Transverse colon (tissue), 4 donors: ENCODE results near the gene C3orf52. TPM values are rescaled to one million over a fixed set of nuclear protein-coding genes. Genes with fewer than 3 reads are reported as not detected.
A peak's percentile ranks its signal among the peaks of the same experiment; 100 is the strongest.

Source experiments
- DNase-seq: peaks from one replicate; pipeline ENCODE4 v3.0.0-alpha.2; 2019
- H3K27ac ChIP-seq, 4 donors: fragments of 200-600 bp; sonication (generic); 2 replicates each; pipeline ENCODE4 v1.5.1; 2016 to 2018; ENCODE audit warnings: inconsistent platforms in 4 of 4
- H3K27me3 ChIP-seq: fragments of 200-600 bp; sonication (generic); 2 replicates; pipeline ENCODE4 v1.5.1; 2017; ENCODE audit warnings: inconsistent platforms
- H3K36me3 ChIP-seq, 4 donors: fragments of 200-600 bp; sonication (generic); 2 replicates each; pipeline ENCODE4 v1.5.1; 2017 to 2019; ENCODE audit warnings: inconsistent platforms in 4 of 4
- H3K4me1 ChIP-seq, 4 donors: fragments of 200-600 bp; sonication (generic); 2 replicates each; pipeline ENCODE4 v1.5.1; 2017 to 2020; ENCODE audit warnings: inconsistent platforms in 4 of 4
- H3K4me3 ChIP-seq, 4 donors: fragments of 200-600 bp; sonication (generic); 1 replicate in 1 of 4; 2 replicates in 3 of 4; pipeline versions ENCODE4 v1.5.1 to v1.6.1; 2017 to 2019; ENCODE audit warnings: inconsistent platforms in 4 of 4
- H3K9me3 ChIP-seq, 2 donors: fragments of 200-600 bp; sonication (generic); 2 replicates each; pipeline ENCODE4 v1.5.1; 2017 to 2019; ENCODE audit warnings: inconsistent platforms in 2 of 2
- EP300 ChIP-seq: sonication (generic); formaldehyde crosslinking; IDR thresholded peaks from one replicate; pipeline ENCODE4 v1.6.1; 2017; ENCODE audit warnings: antibody characterized with exemption, low read depth
- POLR2A ChIP-seq: fragments of 450-650 bp; IDR thresholded peaks from one replicate; pipeline ENCODE4 v1.6.1; 2016; ENCODE audit warnings: antibody characterized with exemption, mild to moderate bottlenecking, moderate library complexity
- POLR2AphosphoS5 ChIP-seq, 3 donors: sonication (generic); formaldehyde crosslinking; IDR thresholded peaks; one replicate each; pipeline ENCODE4 v1.6.1; 2016; ENCODE audit warnings: antibody characterized with exemption in 3 of 3
- WGBS, 2 donors: methylation state at CpG; one replicate each; pipeline ENCODE4 v1.1.5; 2018; ENCODE audit warnings: low coverage in 1 of 2; 5-methylcytosine and 5-hydroxymethylcytosine counted together
- in situ Hi-C, 4 donors: fragments of 200-750 bp; cut with MboI; loops; one replicate each; pipeline versions ENCODE4 v1.15.0 to v1.15.1; 2017; ENCODE audit warnings: low sequenced_read_pairs in 3 of 4, low pct_ligation_motif_present in 1 of 4, low pct_unique_long_range_greater_than_20kb in 1 of 4
- intact Hi-C: fragments of 100-400 bp; cut with DNase I; formaldehyde crosslinking; loops from one replicate; pipeline ENCODE4 v1.15.1; 2023; ENCODE audit warnings: low total_unique reads
- total RNA-seq, 4 donors: library from RNA; depleted of rRNA; stranded (reverse); fragments of >200 nt; gene quantifications; one replicate each; pipeline ENCODE4 v1.1.0, GENCODE V29; 2016
- TF ChIP-seq, protein P1 (sequence below), 5 experiments: fragments of 200-600 bp in 3 of 5; fragments of 450-650 bp in 2 of 5; sonication (generic) in 3 of 5; IDR thresholded peaks; 1 replicate in 2 of 5; 2 replicates in 3 of 5; pipeline ENCODE4 v1.5.1; 2016 to 2017; ENCODE audit warnings: antibody characterized with exemption in 5 of 5, inconsistent platforms in 3 of 5, mild to moderate bottlenecking in 2 of 5, moderate library complexity in 1 of 5

The C3orf52 gene
- total RNA-seq, 4 donors from 2014 or later: 26.9 to 65.7 (median 47.1) TPM

DNA sequence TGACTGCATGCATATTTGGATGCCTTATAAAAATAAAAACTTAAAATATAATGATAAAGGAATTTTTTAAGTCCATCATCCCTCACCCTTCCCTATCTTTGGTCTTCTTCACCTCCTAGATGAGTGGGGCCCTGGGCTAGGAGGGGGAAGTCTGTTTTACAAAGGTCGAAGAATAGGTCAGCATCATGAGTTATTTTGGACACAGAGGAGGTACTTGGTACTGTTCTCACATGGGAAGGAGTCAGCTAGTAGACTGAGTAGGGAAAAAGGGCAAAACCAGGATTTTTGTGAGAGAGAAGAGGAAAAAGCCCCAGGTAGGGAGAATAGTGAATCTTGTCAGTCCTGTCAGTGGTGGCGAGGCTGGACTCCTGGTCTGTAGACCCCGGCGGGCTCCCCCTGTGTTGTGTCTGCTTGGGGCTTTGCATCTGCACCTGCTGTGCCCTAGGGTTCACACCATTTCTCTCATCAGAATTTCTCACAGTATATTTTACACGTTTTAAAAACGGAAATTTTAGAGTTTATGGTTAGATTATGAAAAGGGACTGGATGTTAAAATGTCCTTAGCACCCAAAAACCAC is 29.7 kb downstream of the C3orf52 start:
- Histone ChIP-seq H3K27ac (no peak overlapping the region), H3K4me3 (no peak overlapping the region), H3K9me3 (no peaks in the 10 kb centered on the region), H3K4me1 (no peaks in the 10 kb centered on the region), H3K27me3 (no peaks in the 10 kb centered on the region), H3K36me3 (no peaks in the 10 kb centered on the region)
- DNase-seq: no peak
- in situ Hi-C loops (loop anchor here in 2 of 4 donors (25.0 kb wide), 3 partner anchors 171 to 871 kb away; partner anchors contain the start of genes CD200R1 (in 1 of the 2), GTPBP8 (in 1 of the 2) and SLC9C1 (in 1 of the 2)), intact Hi-C loops (no loop called here)
- TF ChIP-seq, protein P1, sequence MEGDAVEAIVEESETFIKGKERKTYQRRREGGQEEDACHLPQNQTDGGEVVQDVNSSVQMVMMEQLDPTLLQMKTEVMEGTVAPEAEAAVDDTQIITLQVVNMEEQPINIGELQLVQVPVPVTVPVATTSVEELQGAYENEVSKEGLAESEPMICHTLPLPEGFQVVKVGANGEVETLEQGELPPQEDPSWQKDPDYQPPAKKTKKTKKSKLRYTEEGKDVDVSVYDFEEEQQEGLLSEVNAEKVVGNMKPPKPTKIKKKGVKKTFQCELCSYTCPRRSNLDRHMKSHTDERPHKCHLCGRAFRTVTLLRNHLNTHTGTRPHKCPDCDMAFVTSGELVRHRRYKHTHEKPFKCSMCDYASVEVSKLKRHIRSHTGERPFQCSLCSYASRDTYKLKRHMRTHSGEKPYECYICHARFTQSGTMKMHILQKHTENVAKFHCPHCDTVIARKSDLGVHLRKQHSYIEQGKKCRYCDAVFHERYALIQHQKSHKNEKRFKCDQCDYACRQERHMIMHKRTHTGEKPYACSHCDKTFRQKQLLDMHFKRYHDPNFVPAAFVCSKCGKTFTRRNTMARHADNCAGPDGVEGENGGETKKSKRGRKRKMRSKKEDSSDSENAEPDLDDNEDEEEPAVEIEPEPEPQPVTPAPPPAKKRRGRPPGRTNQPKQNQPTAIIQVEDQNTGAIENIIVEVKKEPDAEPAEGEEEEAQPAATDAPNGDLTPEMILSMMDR (IDR thresholded peaks at IDR 0.05): no peak
- TF ChIP-seq POLR2AphosphoS5 (IDR thresholded peaks at IDR 0.05): no peak
- no peak for TF ChIP-seq EP300
- TF ChIP-seq POLR2A: no peak
- 87% methylated on average over 5 to 6 of the region's 6 CpGs for WGBS, 2 donors

DNA sequence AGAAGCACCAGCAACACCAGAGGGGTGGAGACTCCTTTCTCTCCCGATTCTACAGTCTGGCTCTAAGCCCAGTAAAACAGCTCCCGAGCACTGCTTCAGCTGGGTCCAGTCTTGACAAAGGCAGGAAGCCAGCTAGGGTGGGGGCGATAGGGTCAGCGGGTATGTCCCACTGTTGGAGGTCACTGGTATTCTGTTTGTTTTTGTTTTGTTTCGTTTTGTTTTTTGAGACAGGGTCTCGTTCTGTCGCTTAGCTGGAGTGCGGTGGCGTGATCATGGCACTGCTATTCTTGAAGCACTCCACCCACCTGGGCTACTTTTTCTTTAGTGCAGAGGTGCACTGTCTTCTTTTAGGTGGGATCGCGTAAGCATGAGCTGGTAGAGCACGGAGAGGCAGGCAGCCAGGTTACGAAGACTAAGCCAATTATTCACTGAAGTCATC is 30.6 kb downstream of the C3orf52 start:
- TF ChIP-seq EP300: no peak
- no peak for TF ChIP-seq POLR2A
- TF ChIP-seq POLR2AphosphoS5 (IDR thresholded peaks at IDR 0.05): no peak
- TF ChIP-seq, protein P1 (IDR thresholded peaks at IDR 0.05): no peak
- intact Hi-C loops (no loop called here), in situ Hi-C loops (loop anchor here in 2 of 4 donors (25.0 kb wide), 3 partner anchors 171 to 871 kb away; partner anchors contain the start of genes CD200R1 (in 1 of the 2), GTPBP8 (in 1 of the 2) and SLC9C1 (in 1 of the 2))
- no peak overlapping the region for H3K27ac ChIP-seq
- H3K4me3 ChIP-seq: no peak overlapping the region
- no peaks in the 10 kb centered on the region for H3K27me3 ChIP-seq
- WGBS, 2 donors: 68 to 81% methylated on average over 9 to 13 of the region's 13 CpGs
- DNase-seq: no peak
- H3K9me3 ChIP-seq: no peaks in the 10 kb centered on the region
- no peaks in the 10 kb centered on the region for H3K36me3 ChIP-seq
- no peaks in the 10 kb centered on the region for H3K4me1 ChIP-seq

DNA sequence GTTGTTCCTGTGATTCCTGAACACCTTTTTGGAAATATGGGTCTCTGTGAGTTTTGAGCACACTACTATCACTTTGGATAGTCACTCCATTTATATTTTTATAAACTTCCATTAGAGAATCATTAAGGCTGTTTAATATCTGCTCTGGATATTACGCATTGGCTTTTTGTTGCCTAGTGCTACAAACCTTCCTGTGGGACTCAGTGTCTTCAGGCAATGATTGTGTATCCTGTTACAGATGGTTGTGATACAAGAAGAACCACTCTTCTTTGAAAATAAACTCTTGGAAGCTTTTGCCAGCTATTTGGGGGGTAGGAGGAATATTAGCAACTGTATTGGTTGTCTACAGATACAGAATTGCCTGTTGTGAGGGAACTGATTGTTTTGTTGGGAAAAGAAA is 31.2 kb downstream of the C3orf52 start:
- intact Hi-C loops: no loop called here
- H3K36me3 ChIP-seq: no peaks in the 10 kb centered on the region
- no peak for DNase-seq
- no peaks in the 10 kb centered on the region for H3K9me3 ChIP-seq
- TF ChIP-seq, protein P1 (IDR thresholded peaks at IDR 0.05): no peak
- TF ChIP-seq POLR2AphosphoS5 (IDR thresholded peaks at IDR 0.05): no peak
- TF ChIP-seq EP300: no peak
- no peak for TF ChIP-seq POLR2A
- in situ Hi-C loops: loop anchor here in 2 of 4 donors (25.0 kb wide), 3 partner anchors 170 to 870 kb away; partner anchors contain the start of genes CD200R1 (in 1 of the 2), GTPBP8 (in 1 of the 2) and SLC9C1 (in 1 of the 2)
- no peaks in the 10 kb centered on the region for H3K4me1 ChIP-seq
- H3K27me3 ChIP-seq: no peaks in the 10 kb centered on the region
- H3K4me3 ChIP-seq: no peak overlapping the region
- 93 to 100% methylated on average over 1 of the region's 1 CpG for WGBS, 2 donors
- no peak overlapping the region for H3K27ac ChIP-seq

DNA sequence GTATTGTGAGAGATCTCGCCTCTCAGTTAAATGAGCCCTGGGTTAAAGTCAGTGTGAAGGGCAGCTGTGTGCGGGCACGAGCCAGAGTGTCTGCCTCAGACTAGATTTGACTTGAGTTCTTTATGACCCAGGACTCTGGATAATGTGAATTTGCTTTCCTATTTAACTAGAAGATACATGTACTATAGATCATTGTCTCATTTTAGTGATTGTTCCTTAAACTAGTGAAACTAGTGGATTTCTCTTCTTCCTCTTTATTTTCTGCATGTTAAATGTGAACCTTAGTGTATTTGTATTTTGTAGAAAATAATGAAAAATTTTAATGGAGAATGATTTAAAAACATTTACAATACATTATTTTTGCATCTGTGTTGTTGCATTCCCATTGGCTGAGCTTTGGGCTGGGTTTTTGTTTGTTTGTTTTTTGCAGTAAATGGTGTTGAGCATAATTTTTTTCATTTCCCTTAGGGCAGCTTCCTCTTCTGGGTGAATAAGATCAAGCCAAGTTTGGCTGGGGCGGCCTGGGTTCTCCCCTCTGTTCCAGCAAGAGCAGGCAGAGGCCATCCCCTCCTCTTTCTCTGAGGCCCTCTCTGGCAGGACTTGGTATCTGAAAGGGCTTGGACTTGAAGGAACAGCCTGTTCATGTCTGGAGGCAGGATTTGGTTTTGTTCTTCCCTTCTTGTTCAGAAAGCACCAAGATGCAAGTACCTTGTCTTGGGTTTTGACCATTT is 31.8 kb downstream of the C3orf52 start:
- H3K4me3 ChIP-seq: no peak overlapping the region
- H3K9me3 ChIP-seq: no peaks in the 10 kb centered on the region
- TF ChIP-seq, protein P1 (IDR thresholded peaks at IDR 0.05): no peak
- no peak for TF ChIP-seq POLR2A
- no peak for TF ChIP-seq EP300
- no peak for TF ChIP-seq POLR2AphosphoS5 (IDR thresholded peaks at IDR 0.05)
- H3K4me1 ChIP-seq: no peaks in the 10 kb centered on the region
- peak; percentile 24 for DNase-seq
- H3K36me3 ChIP-seq: no peaks in the 10 kb centered on the region
- intact Hi-C loops: no loop called here
- no peaks in the 10 kb centered on the region for H3K27me3 ChIP-seq
- in situ Hi-C loops: loop anchor here in 2 of 4 donors (25.0 kb wide), 3 partner anchors 169 to 869 kb away; partner anchors contain the start of genes CD200R1 (in 1 of the 2), GTPBP8 (in 1 of the 2) and SLC9C1 (in 1 of the 2)
- 83 to 85% methylated on average over 1 to 4 of the region's 4 CpGs for whole genome bisulfite sequencing, 2 donors
- H3K27ac ChIP-seq: no peak overlapping the region
